ENCODE results near the gene CABLES1.

DNA sequence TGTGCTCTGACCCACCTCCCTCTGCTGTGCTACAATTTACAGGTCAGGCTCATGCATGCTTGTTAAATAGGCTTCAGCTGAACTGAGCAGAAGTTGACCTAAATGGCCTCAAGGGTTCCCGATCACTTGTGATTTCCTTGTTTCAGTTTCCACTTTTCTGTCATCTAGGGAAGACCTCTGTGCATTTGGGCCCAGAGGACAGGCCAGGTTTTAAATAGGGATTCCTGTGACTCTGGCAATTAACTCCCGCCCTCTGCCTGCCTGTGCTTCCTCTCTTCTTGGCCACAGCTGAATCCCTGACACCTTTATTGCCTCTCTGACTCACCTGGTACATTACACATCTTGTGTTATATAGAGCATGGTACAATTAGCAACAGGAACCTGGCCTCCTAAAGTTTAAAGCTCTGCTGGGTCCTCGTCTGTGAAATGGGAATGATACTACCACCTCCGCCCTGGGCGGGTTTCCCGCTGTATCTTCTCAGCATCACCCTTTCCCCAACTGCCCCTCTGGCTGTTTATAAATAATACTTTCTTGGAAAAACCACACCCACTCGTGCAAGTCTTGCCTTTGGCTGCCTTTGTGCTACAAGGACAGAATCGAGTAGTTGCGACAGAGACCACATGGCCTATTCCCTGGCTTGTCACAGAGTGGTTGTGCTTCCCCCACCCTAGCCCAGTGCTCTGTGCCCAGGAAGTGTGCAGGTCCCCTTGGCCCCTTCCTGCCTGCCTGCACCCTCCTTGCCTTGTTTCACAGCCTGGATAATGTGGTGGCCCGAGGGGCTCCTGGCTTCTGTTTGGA is 7.9 kb downstream of the CABLES1 start:
- TF ChIP-seq, protein P1, sequence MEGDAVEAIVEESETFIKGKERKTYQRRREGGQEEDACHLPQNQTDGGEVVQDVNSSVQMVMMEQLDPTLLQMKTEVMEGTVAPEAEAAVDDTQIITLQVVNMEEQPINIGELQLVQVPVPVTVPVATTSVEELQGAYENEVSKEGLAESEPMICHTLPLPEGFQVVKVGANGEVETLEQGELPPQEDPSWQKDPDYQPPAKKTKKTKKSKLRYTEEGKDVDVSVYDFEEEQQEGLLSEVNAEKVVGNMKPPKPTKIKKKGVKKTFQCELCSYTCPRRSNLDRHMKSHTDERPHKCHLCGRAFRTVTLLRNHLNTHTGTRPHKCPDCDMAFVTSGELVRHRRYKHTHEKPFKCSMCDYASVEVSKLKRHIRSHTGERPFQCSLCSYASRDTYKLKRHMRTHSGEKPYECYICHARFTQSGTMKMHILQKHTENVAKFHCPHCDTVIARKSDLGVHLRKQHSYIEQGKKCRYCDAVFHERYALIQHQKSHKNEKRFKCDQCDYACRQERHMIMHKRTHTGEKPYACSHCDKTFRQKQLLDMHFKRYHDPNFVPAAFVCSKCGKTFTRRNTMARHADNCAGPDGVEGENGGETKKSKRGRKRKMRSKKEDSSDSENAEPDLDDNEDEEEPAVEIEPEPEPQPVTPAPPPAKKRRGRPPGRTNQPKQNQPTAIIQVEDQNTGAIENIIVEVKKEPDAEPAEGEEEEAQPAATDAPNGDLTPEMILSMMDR (IDR thresholded peaks at IDR 0.05; ENCODE audit: poor library complexity): no peak
- TF ChIP-seq EZH2phosphoT487 (IDR thresholded peaks at IDR 0.05; ENCODE audit: low read depth, severe bottlenecking, unreplicated experiment): no peak
- TF ChIP-seq EZH2 (IDR thresholded peaks at IDR 0.05; ENCODE audit: borderline replicate concordance): no peak
